Measurements from ENCODE around the gene VIPAS39.
A peak's percentile ranks its signal among the peaks of the same experiment; 100 is the strongest.

The VIPAS39 gene

GRCh38 chr14:77457522-77458248 lies at the start of gene VIPAS39, which contains the start of gene AHSA1 (continued):
- TF ChIP-seq ZNF777 (tag by site-specific recombination; IDR thresholded peaks at IDR 0.05; ENCODE audit: borderline replicate concordance), result no peak
- TF ChIP-seq ZNF138 (tag by site-specific recombination; IDR thresholded peaks at IDR 0.05; ENCODE audit: borderline replicate concordance), result no peak
- no peak for TF ChIP-seq CTCF (tag by site-specific recombination; IDR thresholded peaks at IDR 0.05)
- no peak for TF ChIP-seq ZNF670 (tag by site-specific recombination; IDR thresholded peaks at IDR 0.05; ENCODE audit: low read depth)
- no peak for TF ChIP-seq ZNF184 (tag by site-specific recombination; IDR thresholded peaks at IDR 0.05)
- no peak for TF ChIP-seq ZNF132 (tag by site-specific recombination; IDR thresholded peaks at IDR 0.05; ENCODE audit: borderline replicate concordance)
- peak; percentile 16; the same call in 1 of the 2 replicates for TF ChIP-seq KLF17 (tag by site-specific recombination; IDR thresholded peaks at IDR 0.05)
- no peak for TF ChIP-seq ZNF18 (tag by site-specific recombination; IDR thresholded peaks at IDR 0.05)
- no peak for TF ChIP-seq BCL11A (tag by site-specific recombination; IDR thresholded peaks at IDR 0.05; ENCODE audit: low read depth)
- TF ChIP-seq PRDM2 (tag by site-specific recombination; IDR thresholded peaks at IDR 0.05; ENCODE audit: borderline replicate concordance), result no peak
- no peak for TF ChIP-seq ZNF623 (tag by site-specific recombination; IDR thresholded peaks at IDR 0.05)
- TF ChIP-seq HOXC10 (CRISPR knock-in tag; IDR thresholded peaks at IDR 0.05), result no peak
- no peak for TF ChIP-seq ZNF560 (tag by site-specific recombination; IDR thresholded peaks at IDR 0.05; ENCODE audit: borderline replicate concordance)
- TF ChIP-seq ZNF449 (tag by site-specific recombination; IDR thresholded peaks at IDR 0.05), result no peak
- no peak for TF ChIP-seq ZSCAN18 (tag by site-specific recombination; IDR thresholded peaks at IDR 0.05)
- TF ChIP-seq ZNF433 (tag by site-specific recombination; IDR thresholded peaks at IDR 0.05; ENCODE audit: low read depth), result no peak
- no peak for TF ChIP-seq RBAK (tag by site-specific recombination; IDR thresholded peaks at IDR 0.05)
- TF ChIP-seq ZNF350 (tag by site-specific recombination; IDR thresholded peaks at IDR 0.05), result no peak
- no peak for TF ChIP-seq ZNF776 (tag by site-specific recombination; IDR thresholded peaks at IDR 0.05; ENCODE audit: borderline replicate concordance)
- no peak; the same call in 1 of the 2 replicates for TF ChIP-seq ZBTB48 (tag by site-specific recombination; IDR thresholded peaks at IDR 0.05)
- TF ChIP-seq ZNF645 (tag by site-specific recombination; IDR thresholded peaks at IDR 0.05), result no peak
- TF ChIP-seq ZNF223 (tag by site-specific recombination; IDR thresholded peaks at IDR 0.05), result no peak
- no peak; the same call in 1 of the 2 replicates for TF ChIP-seq GLI4 (tag by site-specific recombination; IDR thresholded peaks at IDR 0.05)
- TF ChIP-seq HOXA7 (CRISPR knock-in tag; IDR thresholded peaks at IDR 0.05; ENCODE audit: borderline replicate concordance), result no peak
- no peak for TF ChIP-seq ZNF626 (tag by site-specific recombination; IDR thresholded peaks at IDR 0.05)

All from HEK293 (cell line).